Measurements from ENCODE around the gene EPHA6. TPM values are rescaled to one million over a fixed set of nuclear protein-coding genes. Genes with fewer than 3 reads are reported as not detected.
"Not testable (repeated sequence)": the region's sequence is repeated elsewhere in the genome, so short reads cannot be mapped to it uniquely, and the experiment has no call there.

EPHA6 gene
- total RNA-seq, 1 experiment from 2014 or later = 1.1 TPM

DNA sequence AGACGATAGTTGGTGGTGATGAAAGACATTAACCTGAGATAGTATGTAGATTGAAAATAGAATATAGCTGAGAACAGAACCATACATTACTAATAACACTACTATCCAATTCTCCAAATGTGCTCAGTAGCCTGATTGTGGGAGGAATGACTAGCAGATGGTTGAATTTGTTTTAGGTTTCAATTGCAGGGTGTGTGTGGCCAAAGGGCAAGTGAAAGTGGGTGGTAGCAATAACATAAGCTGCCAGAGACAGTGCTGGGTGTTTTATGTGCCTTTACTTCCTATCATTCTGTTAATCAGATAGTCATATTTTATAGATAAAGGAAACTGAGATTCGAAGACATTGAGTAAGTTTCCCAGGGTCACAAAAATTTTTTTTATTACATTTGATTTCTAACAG, 700.7 kb downstream of the EPHA6 start:
- H3K27ac Mint-ChIP-seq (ENCODE audit: unreplicated experiment) = no peak overlapping the region
- TF ChIP-seq, protein P1, sequence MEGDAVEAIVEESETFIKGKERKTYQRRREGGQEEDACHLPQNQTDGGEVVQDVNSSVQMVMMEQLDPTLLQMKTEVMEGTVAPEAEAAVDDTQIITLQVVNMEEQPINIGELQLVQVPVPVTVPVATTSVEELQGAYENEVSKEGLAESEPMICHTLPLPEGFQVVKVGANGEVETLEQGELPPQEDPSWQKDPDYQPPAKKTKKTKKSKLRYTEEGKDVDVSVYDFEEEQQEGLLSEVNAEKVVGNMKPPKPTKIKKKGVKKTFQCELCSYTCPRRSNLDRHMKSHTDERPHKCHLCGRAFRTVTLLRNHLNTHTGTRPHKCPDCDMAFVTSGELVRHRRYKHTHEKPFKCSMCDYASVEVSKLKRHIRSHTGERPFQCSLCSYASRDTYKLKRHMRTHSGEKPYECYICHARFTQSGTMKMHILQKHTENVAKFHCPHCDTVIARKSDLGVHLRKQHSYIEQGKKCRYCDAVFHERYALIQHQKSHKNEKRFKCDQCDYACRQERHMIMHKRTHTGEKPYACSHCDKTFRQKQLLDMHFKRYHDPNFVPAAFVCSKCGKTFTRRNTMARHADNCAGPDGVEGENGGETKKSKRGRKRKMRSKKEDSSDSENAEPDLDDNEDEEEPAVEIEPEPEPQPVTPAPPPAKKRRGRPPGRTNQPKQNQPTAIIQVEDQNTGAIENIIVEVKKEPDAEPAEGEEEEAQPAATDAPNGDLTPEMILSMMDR (IDR thresholded peaks at IDR 0.05; ENCODE audit: unreplicated experiment) = no peak
- no peaks in the 10 kb centered on the region for H3K9me3 Mint-ChIP-seq (ENCODE audit: low read depth, unreplicated experiment)
- BruUV-seq (replicated peaks) = no TSS peak
- H3K36me3 Mint-ChIP-seq (ENCODE audit: insufficient read depth, unreplicated experiment) = no peaks in the 10 kb centered on the region
- intact Hi-C loops (cut with micrococcal nuclease; ENCODE audit: unreplicated experiment) = no loop called here
- no peak for DNase-seq
- CTCF ChIA-PET = interaction anchor here (0.7 kb wide), 1 partner anchor 927 kb away, joined by 4 read pairs; no protein-coding TSS in a partner anchor
- H3K4me1 Mint-ChIP-seq (ENCODE audit: low read depth, unreplicated experiment) = no peaks in the 10 kb centered on the region
- peaks cover 3% of the 10 kb centered on the region for H3K27me3 Mint-ChIP-seq (ENCODE audit: unreplicated experiment)
- no peak overlapping the region for H3K4me3 Mint-ChIP-seq (ENCODE audit: low read depth, unreplicated experiment)

DNA sequence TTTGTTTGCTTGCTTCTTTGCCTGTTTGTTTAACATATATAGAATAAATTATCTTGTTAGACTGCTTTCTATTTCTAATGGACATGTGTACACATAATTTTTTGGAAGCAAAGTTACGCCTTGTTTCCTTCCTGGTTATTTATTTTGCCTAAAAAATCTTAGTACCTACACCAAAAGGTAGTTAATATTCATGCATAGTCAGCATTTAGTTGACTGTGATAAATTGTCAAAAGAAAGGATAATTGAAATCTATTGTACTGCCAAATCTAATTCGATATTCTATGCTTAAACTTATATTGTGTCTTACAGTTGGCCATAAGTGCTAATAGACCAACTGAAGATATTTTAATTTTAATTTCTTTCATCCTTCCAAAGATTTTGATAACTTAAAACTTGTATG, 716.3 kb downstream of the EPHA6 start:
- Mint-ChIP-seq H3K4me3 (ENCODE audit: low read depth, unreplicated experiment) (no peak overlapping the region), H3K4me1 (ENCODE audit: low read depth, unreplicated experiment) (no peaks in the 10 kb centered on the region), H3K9me3 (ENCODE audit: low read depth, unreplicated experiment) (peaks cover 3% of the 10 kb centered on the region), H3K36me3 (ENCODE audit: insufficient read depth, unreplicated experiment) (no peaks in the 10 kb centered on the region), H3K27me3 (ENCODE audit: unreplicated experiment) (no peaks in the 10 kb centered on the region), H3K27ac (ENCODE audit: unreplicated experiment) (no peak overlapping the region)
- CTCF ChIA-PET = no interaction called here
- no TSS peak for BruUV-seq (replicated peaks)
- intact Hi-C loops (cut with micrococcal nuclease; ENCODE audit: unreplicated experiment) = no loop called here
- no peak for DNase-seq
- TF ChIP-seq, protein P1 (IDR thresholded peaks at IDR 0.05; ENCODE audit: unreplicated experiment) = no peak

DNA sequence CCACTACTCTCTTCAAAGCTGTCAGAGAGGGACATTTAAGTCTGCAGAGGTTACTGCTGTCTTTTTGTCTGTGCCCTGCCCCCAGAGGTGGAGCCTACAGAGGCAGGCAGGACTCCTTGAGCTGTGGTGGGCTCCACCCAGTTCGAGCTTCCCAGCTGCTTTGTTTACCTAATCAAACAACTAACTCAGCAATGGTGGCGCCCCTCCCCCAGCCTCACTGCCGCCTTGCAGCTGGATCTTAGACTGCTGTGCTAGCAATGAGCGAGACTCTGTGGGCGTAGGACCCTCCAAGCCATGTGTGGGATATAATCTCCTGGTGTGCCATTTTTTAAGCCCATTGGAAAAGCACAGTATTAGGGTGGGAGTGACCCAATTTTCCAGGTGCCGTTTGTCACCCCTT, 733.2 kb downstream of the EPHA6 start:
- H3K27me3 Mint-ChIP-seq (ENCODE audit: unreplicated experiment); BruUV-seq (replicated peaks); H3K27ac Mint-ChIP-seq (ENCODE audit: unreplicated experiment); CTCF ChIA-PET; H3K9me3 Mint-ChIP-seq (ENCODE audit: low read depth, unreplicated experiment); H3K4me1 Mint-ChIP-seq (ENCODE audit: low read depth, unreplicated experiment); DNase-seq; H3K4me3 Mint-ChIP-seq (ENCODE audit: low read depth, unreplicated experiment); intact Hi-C loops (cut with micrococcal nuclease; ENCODE audit: unreplicated experiment); H3K36me3 Mint-ChIP-seq (ENCODE audit: insufficient read depth, unreplicated experiment): not testable (repeated sequence)

DNA sequence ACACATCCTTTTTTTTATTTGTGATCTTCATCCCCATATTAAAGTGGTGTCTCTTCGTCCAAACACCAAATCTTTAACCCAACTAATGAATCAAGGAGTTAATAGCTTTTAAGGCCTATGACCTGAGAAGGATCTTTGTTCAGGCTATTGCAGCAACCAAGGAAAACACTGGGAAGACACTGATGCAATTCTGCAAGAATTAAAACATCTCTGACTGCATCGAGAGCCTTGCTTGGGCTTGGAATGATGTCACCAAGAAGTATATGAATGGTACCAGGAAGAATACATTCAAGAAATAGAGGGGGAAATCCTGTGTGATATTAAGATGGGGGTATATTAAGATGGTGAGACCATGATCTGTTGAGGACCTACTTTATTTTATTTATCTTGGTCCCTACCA, 736.0 kb downstream of the EPHA6 start:
- no peak for DNase-seq
- intact Hi-C loops (cut with micrococcal nuclease; ENCODE audit: unreplicated experiment) = no loop called here
- TF ChIP-seq, protein P1 (IDR thresholded peaks at IDR 0.05; ENCODE audit: unreplicated experiment) = no peak
- BruUV-seq (replicated peaks) = no TSS peak
- Mint-ChIP-seq H3K9me3 (ENCODE audit: low read depth, unreplicated experiment) (peaks cover 3% of the 10 kb centered on the region), H3K4me1 (ENCODE audit: low read depth, unreplicated experiment) (no peaks in the 10 kb centered on the region), H3K36me3 (ENCODE audit: insufficient read depth, unreplicated experiment) (no peaks in the 10 kb centered on the region), H3K27me3 (ENCODE audit: unreplicated experiment) (no peaks in the 10 kb centered on the region), H3K4me3 (ENCODE audit: low read depth, unreplicated experiment) (no peak overlapping the region), H3K27ac (ENCODE audit: unreplicated experiment) (no peak overlapping the region)
- CTCF ChIA-PET = no interaction called here

DNA sequence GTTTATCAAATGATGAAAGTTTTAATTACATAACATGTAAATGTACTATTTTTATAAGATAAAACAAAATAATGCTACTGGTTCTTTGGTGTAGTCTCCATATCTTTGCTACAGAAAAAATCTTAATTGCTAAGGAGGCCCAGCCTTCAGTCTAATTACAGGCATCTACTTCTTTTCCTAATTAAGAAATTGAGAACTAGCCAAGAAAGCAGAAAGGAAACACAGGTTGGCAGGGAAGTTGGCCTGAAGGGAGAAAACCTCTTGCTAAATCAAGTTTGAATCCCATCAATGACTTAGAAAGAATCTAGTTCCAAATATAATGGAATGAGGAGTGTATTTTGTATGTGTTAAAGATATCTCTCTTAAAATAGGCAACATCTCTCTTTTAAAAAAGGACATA, 737.8 kb downstream of the EPHA6 start:
- BruUV-seq (replicated peaks) = no TSS peak
- CTCF ChIA-PET = no interaction called here

More for the DNA sequence above, 737.8 kb downstream of the EPHA6 start:
- H3K27me3 Mint-ChIP-seq (ENCODE audit: unreplicated experiment) = no peaks in the 10 kb centered on the region
- no peak overlapping the region for H3K4me3 Mint-ChIP-seq (ENCODE audit: low read depth, unreplicated experiment)
- TF ChIP-seq, protein P1 (IDR thresholded peaks at IDR 0.05; ENCODE audit: unreplicated experiment) = no peak
- H3K9me3 Mint-ChIP-seq (ENCODE audit: low read depth, unreplicated experiment) = no peaks in the 10 kb centered on the region
- H3K36me3 Mint-ChIP-seq (ENCODE audit: insufficient read depth, unreplicated experiment) = no peaks in the 10 kb centered on the region
- intact Hi-C loops (cut with micrococcal nuclease; ENCODE audit: unreplicated experiment) = no loop called here
- no peak overlapping the region for H3K27ac Mint-ChIP-seq (ENCODE audit: unreplicated experiment)
- no peaks in the 10 kb centered on the region for H3K4me1 Mint-ChIP-seq (ENCODE audit: low read depth, unreplicated experiment)
- DNase-seq = no peak

All from Calu3 (cell line).